ENCODE data around the gene PRKG1.

The PRKG1 gene

DNA sequence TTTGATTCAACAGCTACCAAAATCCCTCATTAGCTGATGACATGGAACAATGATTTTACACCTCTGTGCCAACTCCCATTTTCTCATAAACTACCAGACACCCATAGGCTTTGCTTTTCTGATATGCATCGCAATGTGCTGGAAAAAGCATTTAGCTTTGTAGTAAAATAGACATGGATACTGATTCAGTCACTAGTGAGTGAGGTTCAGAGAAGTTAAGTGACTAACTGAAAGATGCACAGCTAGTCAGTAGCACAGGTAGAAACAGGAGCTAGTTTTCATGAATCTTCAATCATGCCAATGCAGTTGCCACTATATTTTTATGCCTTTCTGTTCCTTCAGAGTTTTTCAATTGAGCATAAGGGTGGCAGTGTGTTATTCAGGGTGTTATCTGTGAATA lies 38.7 kb downstream of the PRKG1 start:
- no CpG with 5 or more reads among the region's 1 CpG for WGBS (ENCODE audit: insufficient coverage, insufficient read length)
- no peak for DNase-seq (ENCODE audit: low read depth, low spot score)
- H3K9me3 ChIP-seq (ENCODE audit: control insufficient read depth, insufficient read depth, low read length), result no peaks in the 10 kb centered on the region
- H3K36me3 ChIP-seq (ENCODE audit: control insufficient read depth, insufficient read depth, low read length), result no peaks in the 10 kb centered on the region
- H3K27me3 ChIP-seq (ENCODE audit: control insufficient read depth, insufficient read depth, low read length), result no peaks in the 10 kb centered on the region
- no peaks in the 10 kb centered on the region; the same call in 1 of the 2 replicates for H3K4me1 ChIP-seq (ENCODE audit: control insufficient read depth, insufficient read depth, low read length)
- no peak overlapping the region for H3K27ac ChIP-seq (ENCODE audit: low read length)
- H3K4me3 ChIP-seq (ENCODE audit: low read length), result no peak overlapping the region

DNA sequence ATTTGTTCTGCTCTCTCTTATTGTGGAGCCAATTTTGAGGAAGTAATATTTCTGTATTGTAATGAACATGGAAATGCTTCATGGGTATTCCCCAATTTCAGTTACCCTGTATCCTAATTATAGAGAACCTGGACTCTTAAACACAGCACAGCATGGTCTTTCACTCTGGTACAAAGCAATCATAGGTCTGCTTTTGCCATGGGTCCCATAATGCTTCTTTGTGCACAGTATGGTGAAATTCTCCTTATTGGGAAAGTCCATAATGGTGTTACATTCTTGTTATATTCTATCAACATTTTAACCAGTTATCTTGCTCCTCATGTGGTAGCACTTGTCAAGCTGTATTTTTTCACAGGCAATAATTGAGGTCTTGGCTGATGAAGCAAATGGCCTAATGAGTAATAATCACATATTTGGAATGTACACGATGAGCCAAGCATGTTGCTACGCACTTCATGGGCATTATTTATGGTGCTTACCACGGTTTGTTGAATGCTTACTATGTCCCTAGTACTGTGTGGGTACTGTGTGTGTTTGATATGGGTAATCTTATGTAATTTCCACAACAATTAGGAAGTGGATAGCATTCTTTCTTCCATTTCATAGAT lies 42.9 kb downstream of the PRKG1 start:
- no peaks in the 10 kb centered on the region for H3K27me3 ChIP-seq (ENCODE audit: control insufficient read depth, insufficient read depth, low read length)
- no CpG with 5 or more reads among the region's 3 CpGs for WGBS (ENCODE audit: insufficient coverage, insufficient read length)
- H3K27ac ChIP-seq (ENCODE audit: low read length), result no peak overlapping the region
- H3K4me1 ChIP-seq (ENCODE audit: control insufficient read depth, insufficient read depth, low read length), result no peaks in the 10 kb centered on the region; the same call in 1 of the 2 replicates
- H3K4me3 ChIP-seq (ENCODE audit: low read length), result no peak overlapping the region
- no peaks in the 10 kb centered on the region for H3K36me3 ChIP-seq (ENCODE audit: control insufficient read depth, insufficient read depth, low read length)
- DNase-seq (ENCODE audit: low read depth, low spot score), result no peak
- H3K9me3 ChIP-seq (ENCODE audit: control insufficient read depth, insufficient read depth, low read length), result no peaks in the 10 kb centered on the region

GRCh38 chr10:51117794-51118193 lies 43.5 kb downstream of the PRKG1 start:
- no CpG with 5 or more reads among the region's 1 CpG for WGBS (ENCODE audit: insufficient coverage, insufficient read length)
- no peaks in the 10 kb centered on the region for H3K9me3 ChIP-seq (ENCODE audit: control insufficient read depth, insufficient read depth, low read length)
- DNase-seq (ENCODE audit: low read depth, low spot score), result no peak

DNA sequence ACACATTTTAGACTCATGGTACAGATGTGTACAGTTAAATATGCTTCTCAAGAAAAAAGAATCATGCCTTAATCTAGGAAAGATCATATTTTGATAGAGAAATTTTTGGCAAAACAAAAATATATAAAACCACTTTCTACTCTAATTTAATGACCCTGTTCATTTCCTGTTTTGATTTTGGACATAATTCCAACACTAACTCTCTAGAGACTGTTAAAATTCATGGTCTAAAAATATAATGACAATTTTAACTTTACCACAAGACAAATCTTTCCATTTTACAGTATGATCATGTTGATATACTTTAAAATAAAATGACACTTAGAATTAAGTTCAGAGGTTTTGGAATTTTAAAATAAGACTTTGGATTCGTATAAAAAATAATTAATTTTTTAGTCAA lies 45.2 kb downstream of the PRKG1 start:
- Histone ChIP-seq H3K4me1 (ENCODE audit: control insufficient read depth, insufficient read depth, low read length) (no peaks in the 10 kb centered on the region; the same call in 1 of the 2 replicates), H3K9me3 (ENCODE audit: control insufficient read depth, insufficient read depth, low read length) (no peaks in the 10 kb centered on the region), H3K27me3 (ENCODE audit: control insufficient read depth, insufficient read depth, low read length) (no peaks in the 10 kb centered on the region), H3K36me3 (ENCODE audit: control insufficient read depth, insufficient read depth, low read length) (no peaks in the 10 kb centered on the region), H3K4me3 (ENCODE audit: low read length) (no peak overlapping the region), H3K27ac (ENCODE audit: low read length) (no peak overlapping the region)
- no peak for DNase-seq (ENCODE audit: low read depth, low spot score)
- no CpG with 5 or more reads among the region's 1 CpG for WGBS (ENCODE audit: insufficient coverage, insufficient read length)

More at GRCh38 chr10:51117794-51118193, 43.5 kb downstream of the PRKG1 start:
- no peaks in the 10 kb centered on the region; the same call in 1 of the 2 replicates for H3K4me1 ChIP-seq (ENCODE audit: control insufficient read depth, insufficient read depth, low read length)
- no peaks in the 10 kb centered on the region for H3K27me3 ChIP-seq (ENCODE audit: control insufficient read depth, insufficient read depth, low read length)
- H3K27ac ChIP-seq (ENCODE audit: low read length), result no peak overlapping the region
- H3K4me3 ChIP-seq (ENCODE audit: low read length), result no peak overlapping the region
- no peaks in the 10 kb centered on the region for H3K36me3 ChIP-seq (ENCODE audit: control insufficient read depth, insufficient read depth, low read length)

GRCh38 chr10:51121861-51122260 lies 47.6 kb downstream of the PRKG1 start:
- no CpG with 5 or more reads among the region's 4 CpGs for WGBS (ENCODE audit: insufficient coverage, insufficient read length)
- no peak for DNase-seq (ENCODE audit: low read depth, low spot score)
- no peak overlapping the region for H3K4me3 ChIP-seq (ENCODE audit: low read length)
- no peaks in the 10 kb centered on the region for H3K27me3 ChIP-seq (ENCODE audit: control insufficient read depth, insufficient read depth, low read length)
- no peaks in the 10 kb centered on the region for H3K36me3 ChIP-seq (ENCODE audit: control insufficient read depth, insufficient read depth, low read length)
- no peaks in the 10 kb centered on the region for H3K9me3 ChIP-seq (ENCODE audit: control insufficient read depth, insufficient read depth, low read length)
- no peaks in the 10 kb centered on the region; the same call in 1 of the 2 replicates for H3K4me1 ChIP-seq (ENCODE audit: control insufficient read depth, insufficient read depth, low read length)
- H3K27ac ChIP-seq (ENCODE audit: low read length), result no peak overlapping the region

- H3K36me3 ChIP-seq (ENCODE audit: control insufficient read depth, insufficient read depth, low read length), result no peaks in the 10 kb centered on the region
- WGBS (ENCODE audit: insufficient coverage, insufficient read length), result no CpG with 5 or more reads among the region's 1 CpG
- H3K4me3 ChIP-seq (ENCODE audit: low read length), result no peak overlapping the region
- no peak overlapping the region for H3K27ac ChIP-seq (ENCODE audit: low read length)
- H3K27me3 ChIP-seq (ENCODE audit: control insufficient read depth, insufficient read depth, low read length), result no peaks in the 10 kb centered on the region
- H3K4me1 ChIP-seq (ENCODE audit: control insufficient read depth, insufficient read depth, low read length), result no peaks in the 10 kb centered on the region
- H3K9me3 ChIP-seq (ENCODE audit: control insufficient read depth, insufficient read depth, low read length), result no peaks in the 10 kb centered on the region
- no peak for DNase-seq (ENCODE audit: low read depth, low spot score)
These were observed 50.6 kb downstream of the PRKG1 start for GRCh38 chr10:51124852-51125251.

DNA sequence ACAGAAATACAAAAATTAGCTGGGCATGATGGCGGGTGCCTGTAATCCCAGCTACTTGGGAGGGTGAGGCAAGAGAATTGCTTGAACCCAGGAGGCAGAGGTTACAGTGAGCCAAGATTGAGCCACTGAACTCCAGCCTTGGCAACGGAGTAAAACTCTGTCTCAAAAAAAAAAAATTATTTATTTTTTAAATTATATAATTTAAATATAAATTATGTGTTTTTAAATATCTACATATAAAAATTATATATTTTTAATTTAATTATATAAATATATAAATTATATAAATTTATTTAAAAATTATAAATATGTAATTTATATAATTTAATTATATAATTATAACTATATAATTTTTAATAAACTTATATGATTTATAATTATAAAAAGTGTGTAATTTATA lies 51.2 kb downstream of the PRKG1 start:
- H3K27ac ChIP-seq (ENCODE audit: low read length), result no peak overlapping the region
- H3K36me3 ChIP-seq (ENCODE audit: control insufficient read depth, insufficient read depth, low read length), result no peaks in the 10 kb centered on the region
- H3K9me3 ChIP-seq (ENCODE audit: control insufficient read depth, insufficient read depth, low read length), result no peaks in the 10 kb centered on the region
- DNase-seq (ENCODE audit: low read depth, low spot score), result no peak
- no peaks in the 10 kb centered on the region for H3K4me1 ChIP-seq (ENCODE audit: control insufficient read depth, insufficient read depth, low read length)
- H3K27me3 ChIP-seq (ENCODE audit: control insufficient read depth, insufficient read depth, low read length), result no peaks in the 10 kb centered on the region
- no peak overlapping the region for H3K4me3 ChIP-seq (ENCODE audit: low read length)
- no CpG with 5 or more reads among the region's 2 CpGs for WGBS (ENCODE audit: insufficient coverage, insufficient read length)

- Histone ChIP-seq H3K9me3 (ENCODE audit: control insufficient read depth, insufficient read depth, low read length) (no peaks in the 10 kb centered on the region), H3K4me1 (ENCODE audit: control insufficient read depth, insufficient read depth, low read length) (no peaks in the 10 kb centered on the region), H3K36me3 (ENCODE audit: control insufficient read depth, insufficient read depth, low read length) (no peaks in the 10 kb centered on the region), H3K27me3 (ENCODE audit: control insufficient read depth, insufficient read depth, low read length) (no peaks in the 10 kb centered on the region), H3K27ac (ENCODE audit: low read length) (no peak overlapping the region), H3K4me3 (ENCODE audit: low read length) (no peak overlapping the region)
- DNase-seq (ENCODE audit: low read depth, low spot score), result no peak
- WGBS (ENCODE audit: insufficient coverage, insufficient read length), result no CpG with 5 or more reads among the region's 2 CpGs
These were observed 55.8 kb downstream of the PRKG1 start for GRCh38 chr10:51129946-51130544.

DNA sequence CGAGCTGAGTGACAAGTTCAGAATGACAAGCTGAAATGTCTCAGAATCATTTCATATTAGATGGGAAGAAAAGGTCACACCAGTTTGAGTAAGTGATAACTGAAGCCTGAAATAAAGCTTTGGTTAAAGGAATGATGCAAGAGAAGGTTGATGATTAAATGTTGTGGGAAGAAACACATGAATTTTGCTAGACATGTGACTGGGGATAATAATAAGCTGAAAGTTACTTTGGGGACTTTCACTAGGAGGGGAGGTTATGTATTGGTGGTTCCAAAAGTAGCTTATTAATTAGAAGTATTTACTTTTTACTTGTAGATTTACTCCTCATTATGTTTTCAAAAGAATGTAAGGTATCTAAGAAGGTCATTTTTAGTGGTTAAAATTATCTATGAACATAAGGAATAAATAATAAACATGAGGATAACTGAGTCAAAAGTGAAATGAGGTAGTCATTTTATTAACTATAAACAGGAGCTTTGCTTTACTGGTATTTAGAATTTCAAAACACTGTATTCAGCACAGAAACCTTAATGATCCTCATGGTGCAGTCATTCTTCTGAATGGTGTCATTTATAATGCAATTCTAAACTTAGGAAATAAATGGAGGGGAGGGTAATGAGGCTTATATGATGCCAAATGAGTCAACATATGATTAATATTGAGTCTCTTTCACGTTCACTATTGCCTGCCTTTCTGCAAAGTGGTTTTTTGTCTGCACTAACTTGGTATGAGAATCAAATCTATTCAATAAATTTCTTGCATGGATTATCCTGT lies 63.7 kb downstream of the PRKG1 start:
- no CpG with 5 or more reads among the region's 2 CpGs for WGBS (ENCODE audit: insufficient coverage, insufficient read length)
- Histone ChIP-seq H3K36me3 (ENCODE audit: control insufficient read depth, insufficient read depth, low read length) (no peaks in the 10 kb centered on the region), H3K27me3 (ENCODE audit: control insufficient read depth, insufficient read depth, low read length) (no peaks in the 10 kb centered on the region), H3K9me3 (ENCODE audit: control insufficient read depth, insufficient read depth, low read length) (no peaks in the 10 kb centered on the region), H3K4me1 (ENCODE audit: control insufficient read depth, insufficient read depth, low read length) (no peaks in the 10 kb centered on the region), H3K4me3 (ENCODE audit: low read length) (no peak overlapping the region), H3K27ac (ENCODE audit: low read length) (no peak overlapping the region)
- DNase-seq (ENCODE audit: low read depth, low spot score), result no peak

GRCh38 chr10:51139176-51139575 lies 64.9 kb downstream of the PRKG1 start:
- H3K9me3 ChIP-seq (ENCODE audit: control insufficient read depth, insufficient read depth, low read length), result no peaks in the 10 kb centered on the region
- H3K27ac ChIP-seq (ENCODE audit: low read length), result no peak overlapping the region
- no peaks in the 10 kb centered on the region for H3K36me3 ChIP-seq (ENCODE audit: control insufficient read depth, insufficient read depth, low read length)
- H3K4me3 ChIP-seq (ENCODE audit: low read length), result no peak overlapping the region
- WGBS (ENCODE audit: insufficient coverage, insufficient read length), result no CpG with 5 or more reads among the region's 1 CpG
- DNase-seq (ENCODE audit: low read depth, low spot score), result no peak
- no peaks in the 10 kb centered on the region for H3K27me3 ChIP-seq (ENCODE audit: control insufficient read depth, insufficient read depth, low read length)
- no peaks in the 10 kb centered on the region for H3K4me1 ChIP-seq (ENCODE audit: control insufficient read depth, insufficient read depth, low read length)
